Adrenal gland (tissue), 5 donors: ENCODE data around the gene FBXO10.

Experiments
- CTCF ChIP-seq, 6 experiments: fragments of 450-650 bp in 4 of 6; fragments of 200-600 bp in 2 of 6; sonication (generic) in 1 of 6; IDR thresholded peaks; 1 replicate in 5 of 6; 2 replicates in 1 of 6; pipeline versions ENCODE4 v1.5.1 to v1.8.0; 2016 to 2021; ENCODE audit warnings: antibody characterized with exemption in 6 of 6, mild to moderate bottlenecking in 2 of 6, moderate library complexity in 1 of 6
- POLR2A ChIP-seq, 2 donors: fragments of 450-650 bp; IDR thresholded peaks; one replicate each; pipeline ENCODE4 v1.6.1; 2017; ENCODE audit warnings: antibody characterized with exemption in 2 of 2, mild to moderate bottlenecking in 2 of 2, moderate library complexity in 1 of 2
- donor health status: DM: no; HTN: no; CAD: no.

- TF ChIP-seq CTCF (IDR thresholded peaks at IDR 0.05) (no peak), POLR2A (IDR thresholded peaks at IDR 0.05) (no peak)
Measured at GRCh38 chr9:37498457-37498856, 77.7 kb downstream of the FBXO10 start.
